B cell (primary cell): ENCODE data around the gene FAM20C.

Experiments used
- EZH2 ChIP-seq: IDR thresholded peaks from 2 replicates; pipeline ENCODE4 v1.6.1; 2012; ENCODE audit warnings: borderline replicate concordance, low read depth, mild to moderate bottlenecking, moderate library complexity, low read length; ENCODE audit not compliant: insufficient read depth, poor library complexity, severe bottlenecking
- TF ChIP-seq, protein P1 (sequence below): fragments of 200-600 bp; IDR thresholded peaks from one replicate; pipeline ENCODE4 v1.8.0; 2022; ENCODE audit warnings: antibody characterized with exemption, mild to moderate bottlenecking

DNA sequence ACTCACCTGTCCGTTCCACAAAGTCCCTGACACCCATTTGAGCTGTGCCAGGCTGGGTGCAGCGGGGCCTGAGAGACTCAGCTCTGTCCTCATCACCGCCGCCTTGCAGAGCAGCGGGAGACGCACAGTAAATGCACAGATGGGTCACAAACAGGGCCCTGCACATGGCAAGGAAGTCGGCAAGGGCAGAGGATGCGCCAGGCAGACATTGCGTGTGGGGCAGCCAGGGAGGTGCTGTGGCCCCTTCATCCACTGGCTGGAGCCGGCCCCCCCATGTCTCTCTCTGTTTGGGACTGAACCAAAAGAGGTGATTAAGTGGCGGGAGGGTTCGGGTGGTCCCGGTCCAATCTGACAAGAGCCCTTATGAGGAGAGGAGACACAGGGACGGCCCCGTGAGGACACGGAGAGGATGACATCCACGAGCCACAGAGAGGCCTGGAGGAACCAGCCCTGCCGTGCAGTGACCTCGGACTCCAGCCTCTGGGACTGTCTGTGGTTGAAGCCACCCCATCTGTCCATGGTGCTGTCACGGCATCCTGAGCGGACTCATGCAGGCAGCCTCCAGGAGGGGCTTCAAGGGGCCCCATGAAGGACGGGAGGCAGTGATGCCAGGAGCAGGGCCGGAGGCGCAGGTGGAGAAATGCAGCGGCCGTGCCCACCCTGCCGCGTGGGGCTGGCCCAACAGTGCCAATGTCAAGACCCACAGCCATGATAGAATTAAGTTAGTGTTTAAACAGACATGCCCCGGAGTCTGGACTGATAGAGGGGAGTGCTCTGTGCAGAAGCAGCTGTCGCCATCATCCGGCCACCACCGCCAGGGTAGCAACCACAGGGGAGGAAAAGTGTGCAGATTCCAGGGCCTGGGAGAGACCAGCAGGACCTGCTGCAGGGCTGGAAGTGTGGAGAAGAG lies 69.2 kb downstream of the FAM20C start:
- TF ChIP-seq, protein P1, sequence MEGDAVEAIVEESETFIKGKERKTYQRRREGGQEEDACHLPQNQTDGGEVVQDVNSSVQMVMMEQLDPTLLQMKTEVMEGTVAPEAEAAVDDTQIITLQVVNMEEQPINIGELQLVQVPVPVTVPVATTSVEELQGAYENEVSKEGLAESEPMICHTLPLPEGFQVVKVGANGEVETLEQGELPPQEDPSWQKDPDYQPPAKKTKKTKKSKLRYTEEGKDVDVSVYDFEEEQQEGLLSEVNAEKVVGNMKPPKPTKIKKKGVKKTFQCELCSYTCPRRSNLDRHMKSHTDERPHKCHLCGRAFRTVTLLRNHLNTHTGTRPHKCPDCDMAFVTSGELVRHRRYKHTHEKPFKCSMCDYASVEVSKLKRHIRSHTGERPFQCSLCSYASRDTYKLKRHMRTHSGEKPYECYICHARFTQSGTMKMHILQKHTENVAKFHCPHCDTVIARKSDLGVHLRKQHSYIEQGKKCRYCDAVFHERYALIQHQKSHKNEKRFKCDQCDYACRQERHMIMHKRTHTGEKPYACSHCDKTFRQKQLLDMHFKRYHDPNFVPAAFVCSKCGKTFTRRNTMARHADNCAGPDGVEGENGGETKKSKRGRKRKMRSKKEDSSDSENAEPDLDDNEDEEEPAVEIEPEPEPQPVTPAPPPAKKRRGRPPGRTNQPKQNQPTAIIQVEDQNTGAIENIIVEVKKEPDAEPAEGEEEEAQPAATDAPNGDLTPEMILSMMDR = no peak
- TF ChIP-seq EZH2 = no peak
